Renal cortical epithelial cell (primary cell): ENCODE measurements around the gene CCBE1. TPM values are rescaled to one million over a fixed set of nuclear protein-coding genes. Genes with fewer than 3 reads are reported as not detected.

Source experiments
- DNase-seq: peaks from one replicate; pipeline ENCODE4 v3.0.0-alpha.2; 2011; ENCODE audit warnings: low read depth
- total RNA-seq: library from RNA; depleted of rRNA; stranded (reverse); fragments of >200 nt; gene quantifications from 2 replicates; pipeline ENCODE4 v1.2.3, GENCODE V29; 2014

Gene CCBE1
- total RNA-seq, 1 donor from 2014 or later = 8.7 TPM

- DNase-seq = no peak
Measured at GRCh38 chr18:59393381-59393780, 303.8 kb downstream of the CCBE1 start.

DNA sequence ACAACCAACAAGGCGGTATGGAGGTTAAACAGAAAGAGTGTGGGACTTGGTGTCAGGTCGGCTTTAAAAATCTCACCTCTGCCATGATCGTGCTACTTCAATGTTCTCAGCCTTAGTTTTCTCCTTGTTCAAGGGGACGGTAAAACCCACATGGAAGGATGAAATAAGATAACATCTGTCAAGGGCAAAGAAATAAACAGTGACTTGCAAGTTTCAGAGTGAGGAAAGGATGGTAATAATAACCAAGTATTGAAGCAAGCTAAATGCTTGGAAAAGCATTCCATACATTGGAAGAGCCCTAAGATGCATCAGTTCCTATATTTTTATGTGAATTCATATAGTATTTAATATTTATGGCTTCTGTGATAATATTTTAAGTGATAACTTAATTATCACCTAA is 308.4 kb downstream of the CCBE1 start:
- DNase-seq = no peak

GRCh38 chr18:59387687-59388565 is 309.3 kb downstream of the CCBE1 start:
- no peak for DNase-seq

DNA sequence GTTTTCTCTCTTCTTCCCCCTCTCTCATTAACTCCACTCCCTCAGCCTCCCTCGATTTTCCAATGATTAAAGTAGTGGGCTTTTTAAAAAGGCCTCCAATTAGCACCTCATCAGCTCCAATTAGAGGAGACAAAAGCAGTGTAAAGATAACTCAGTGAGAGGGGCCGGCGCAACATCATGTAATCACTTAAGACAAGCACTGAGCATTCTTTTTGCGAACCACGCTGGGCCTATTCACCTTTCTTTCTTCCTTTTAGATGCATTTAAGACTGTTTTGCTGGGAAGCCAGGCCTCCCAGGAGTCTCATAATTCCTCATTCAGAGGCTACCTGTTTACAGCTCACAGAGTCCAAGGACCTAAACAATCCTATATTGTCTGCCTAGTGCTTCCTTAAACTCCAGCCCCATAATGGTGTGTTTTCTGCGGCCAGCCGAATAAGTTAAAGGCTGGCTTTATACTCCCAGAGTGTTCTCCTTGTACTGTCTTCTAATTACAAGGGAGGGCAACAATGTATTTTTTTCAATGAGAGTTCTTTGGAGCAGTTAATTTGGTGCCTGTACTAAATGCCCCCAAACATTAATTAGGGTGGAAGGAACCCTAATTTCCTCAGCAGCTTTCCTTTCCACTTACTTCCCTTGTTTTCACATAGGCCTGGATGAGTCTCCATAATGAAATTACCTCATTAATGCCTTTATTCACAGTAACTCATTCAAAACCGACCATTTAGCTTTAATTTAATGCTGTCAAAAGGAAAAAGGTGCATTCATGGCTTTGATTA is 310.1 kb downstream of the CCBE1 start:
- DNase-seq = no peak

DNA sequence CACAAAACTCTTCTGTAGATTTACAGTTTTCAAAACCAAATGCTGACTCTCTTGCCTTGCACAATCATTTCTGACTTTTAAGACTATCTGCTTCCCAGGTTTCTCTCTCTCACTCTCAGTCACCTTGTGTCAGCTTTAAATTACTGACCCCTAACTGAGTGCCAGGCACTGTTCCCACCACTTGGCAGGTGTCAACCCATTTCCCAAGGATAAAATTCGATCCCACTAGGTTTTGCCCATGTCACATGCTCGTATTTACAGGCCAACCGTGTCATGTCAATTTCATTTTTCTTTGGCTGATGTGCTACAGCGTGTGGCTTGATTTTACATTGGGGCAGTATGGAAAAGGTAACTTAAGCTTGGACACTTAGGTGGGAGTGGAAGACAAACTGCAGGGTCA is 312.0 kb downstream of the CCBE1 start:
- DNase-seq = no peak

- no peak for DNase-seq
Measured at GRCh38 chr18:59383851-59384250, 313.4 kb downstream of the CCBE1 start.

GRCh38 chr18:59382383-59382782 is 314.8 kb downstream of the CCBE1 start:
- DNase-seq = no peak

GRCh38 chr18:59381949-59382348 is 315.3 kb downstream of the CCBE1 start:
- no peak for DNase-seq

Other genes with a start within 250 kb of the CCBE1 start
- gene PMAIP1, start 202.6 kb upstream of the CCBE1 start, total RNA-seq = 11.6 and 69.3 TPM in 2 replicates